ENCODE measurements around the gene CCDC154. TPM values are rescaled to one million over a fixed set of nuclear protein-coding genes. Genes with fewer than 3 reads are reported as not detected.

CCDC154 gene
- total RNA-seq, 1 donor from 2014 or later, result 1.9 TPM

DNA sequence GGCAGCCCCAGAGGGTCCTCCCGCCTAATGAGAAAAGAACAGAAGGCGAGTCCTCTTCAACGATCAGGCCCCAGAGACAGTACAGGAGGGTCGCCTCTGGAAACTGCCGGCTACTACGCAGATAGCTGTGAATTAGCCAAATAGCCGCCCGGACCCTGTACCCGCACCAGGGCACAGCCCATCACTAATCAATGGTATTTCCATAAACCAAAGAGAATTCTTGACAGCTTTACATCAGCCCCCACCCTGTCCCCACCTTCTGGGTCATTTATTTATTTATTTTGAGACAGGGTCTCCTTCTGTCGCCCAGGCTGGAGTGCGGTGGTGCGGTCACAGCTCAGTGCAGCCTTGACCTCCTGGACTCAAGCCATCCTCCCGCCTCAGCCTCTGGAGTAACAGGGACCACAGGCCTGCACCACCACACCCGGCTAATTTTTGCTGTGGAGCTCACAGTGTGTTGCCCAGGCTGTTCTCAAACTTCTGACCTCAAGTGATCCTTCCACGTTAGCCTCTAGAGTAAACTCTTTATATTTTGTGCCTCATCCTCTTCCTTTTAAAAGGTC is 31.3 kb upstream of the CCDC154 start:
- DNase-seq (ENCODE audit: low read depth, low spot score), result no peak

DNA sequence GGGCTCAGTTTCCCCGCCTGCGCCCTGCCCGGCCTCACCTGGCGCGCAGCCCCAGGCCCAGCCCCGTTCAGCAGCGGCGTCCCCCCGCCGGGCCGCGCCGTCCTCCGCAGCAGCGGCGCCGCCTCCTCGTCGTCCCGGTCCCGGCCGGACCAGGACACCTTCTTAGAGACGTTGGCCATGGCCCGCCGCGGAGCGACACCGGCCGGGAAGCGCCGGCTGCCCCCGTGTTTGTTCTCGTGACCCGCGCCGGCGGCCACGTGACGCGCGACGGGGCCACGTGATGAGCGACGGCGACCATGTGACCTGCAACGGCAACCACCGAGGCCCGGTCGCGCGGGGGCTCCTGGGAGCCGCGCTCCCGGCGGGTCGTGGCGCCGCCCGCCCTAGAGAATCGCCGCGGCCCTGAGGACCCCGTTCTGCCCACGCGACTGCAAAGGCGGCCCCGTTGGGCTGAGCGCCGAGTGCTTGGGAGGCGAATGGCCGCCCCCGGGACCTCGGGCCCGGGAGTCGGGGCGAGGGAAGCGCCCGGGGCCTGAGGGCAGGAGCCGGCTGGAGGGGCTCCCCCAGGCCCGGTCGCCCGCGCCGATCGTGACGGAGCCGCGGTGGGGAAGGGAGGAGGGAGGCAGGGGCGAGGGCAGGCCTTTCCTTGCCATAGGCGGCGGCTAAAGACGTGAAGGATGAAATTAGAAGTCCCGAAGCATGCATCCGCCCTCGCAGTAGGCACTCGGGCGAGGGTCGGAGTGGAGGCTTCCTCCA is 30.6 kb upstream of the CCDC154 start, which contains the start of gene CLCN7:
CLCN7 (minus strand) TSS at position 233 of the 756 bp plus-strand sequence; CDS start at position 179, 54 bp downstream.
- H3K4me1 Mint-ChIP-seq, result peaks cover 27% of the 10 kb centered on the region
- peak within 1 kb of the TSS; percentile 88 for H3K27ac Mint-ChIP-seq (ENCODE audit: unreplicated experiment)
- no peaks in the 10 kb centered on the region for H3K9me3 Mint-ChIP-seq
- H3K36me3 Mint-ChIP-seq (ENCODE audit: low read depth), result no peaks in the 10 kb centered on the region
- H3K27me3 Mint-ChIP-seq (ENCODE audit: low read depth), result peaks cover 6% of the 10 kb centered on the region
- peak within 1 kb of the TSS; percentile 91 for H3K4me3 Mint-ChIP-seq
- DNase-seq (ENCODE audit: low read depth, low spot score), result peak; percentile 78
- no peak for TF ChIP-seq CTCF (conservative IDR thresholded peaks at IDR 0.05)

More for the DNA sequence above, 31.3 kb upstream of the CCDC154 start:
- Mint-ChIP-seq H3K4me1 (peaks cover 23% of the 10 kb centered on the region), H3K4me3 (peak overlapping the region; percentile 91), H3K27ac (ENCODE audit: unreplicated experiment) (peak overlapping the region; percentile 88), H3K36me3 (ENCODE audit: low read depth) (no peaks in the 10 kb centered on the region), H3K27me3 (ENCODE audit: low read depth) (peaks cover 6% of the 10 kb centered on the region), H3K9me3 (no peaks in the 10 kb centered on the region)
- no peak for TF ChIP-seq CTCF (conservative IDR thresholded peaks at IDR 0.05)

DNA sequence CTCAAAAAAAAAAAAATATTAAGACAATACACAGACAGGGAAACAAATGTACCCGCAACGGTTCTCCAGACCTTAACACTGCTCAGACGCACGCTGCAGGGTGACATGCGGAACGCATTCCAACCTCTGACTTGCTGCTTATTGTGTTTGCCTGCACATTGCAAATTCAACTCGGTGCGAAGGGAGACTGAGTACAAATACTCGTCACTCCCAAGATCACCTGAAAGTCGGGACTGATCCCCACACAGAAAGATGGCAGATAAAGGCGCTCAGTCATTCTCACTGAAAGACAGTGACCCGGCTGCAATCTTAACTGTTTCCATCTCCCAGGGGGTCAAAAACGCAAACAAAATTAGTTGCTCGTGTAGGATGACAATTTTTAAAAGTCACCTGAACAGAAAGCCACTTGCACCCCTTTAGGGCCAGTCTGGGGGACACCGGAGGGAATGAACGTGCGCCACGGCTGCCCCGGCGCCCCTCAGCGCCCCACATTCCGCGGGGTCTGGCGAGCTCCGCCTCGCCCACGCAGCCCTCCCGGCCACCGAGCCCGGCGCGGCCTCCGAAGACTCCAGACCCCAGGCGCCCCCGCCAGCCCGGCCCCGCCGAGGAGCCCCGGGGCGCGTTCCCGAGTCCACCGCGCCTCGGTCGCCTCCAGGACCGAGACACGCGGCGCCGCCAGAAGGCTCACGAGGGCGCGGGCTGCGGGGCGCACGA is 29.9 kb upstream of the CCDC154 start:
- Mint-ChIP-seq H3K36me3 (ENCODE audit: low read depth) (no peaks in the 10 kb centered on the region), H3K4me3 (peak overlapping the region; percentile 82), H3K4me1 (peaks cover 27% of the 10 kb centered on the region), H3K27me3 (ENCODE audit: low read depth) (peaks cover 6% of the 10 kb centered on the region), H3K9me3 (no peaks in the 10 kb centered on the region), H3K27ac (ENCODE audit: unreplicated experiment) (peak overlapping the region; percentile 20)
- no peak for DNase-seq (ENCODE audit: low read depth, low spot score)
- no peak for TF ChIP-seq CTCF (conservative IDR thresholded peaks at IDR 0.05)

GRCh38 chr16:1472974-1473373 is 28.6 kb upstream of the CCDC154 start:
- H3K27me3 Mint-ChIP-seq (ENCODE audit: low read depth), result peaks cover 2% of the 10 kb centered on the region
- peaks cover 27% of the 10 kb centered on the region for H3K4me1 Mint-ChIP-seq
- H3K4me3 Mint-ChIP-seq, result peak overlapping the region; percentile 81
- H3K9me3 Mint-ChIP-seq, result no peaks in the 10 kb centered on the region
- no peak for TF ChIP-seq CTCF (conservative IDR thresholded peaks at IDR 0.05)
- no peaks in the 10 kb centered on the region for H3K36me3 Mint-ChIP-seq (ENCODE audit: low read depth)
- H3K27ac Mint-ChIP-seq (ENCODE audit: unreplicated experiment), result no peak overlapping the region
- DNase-seq (ENCODE audit: low read depth, low spot score), result no peak

DNA sequence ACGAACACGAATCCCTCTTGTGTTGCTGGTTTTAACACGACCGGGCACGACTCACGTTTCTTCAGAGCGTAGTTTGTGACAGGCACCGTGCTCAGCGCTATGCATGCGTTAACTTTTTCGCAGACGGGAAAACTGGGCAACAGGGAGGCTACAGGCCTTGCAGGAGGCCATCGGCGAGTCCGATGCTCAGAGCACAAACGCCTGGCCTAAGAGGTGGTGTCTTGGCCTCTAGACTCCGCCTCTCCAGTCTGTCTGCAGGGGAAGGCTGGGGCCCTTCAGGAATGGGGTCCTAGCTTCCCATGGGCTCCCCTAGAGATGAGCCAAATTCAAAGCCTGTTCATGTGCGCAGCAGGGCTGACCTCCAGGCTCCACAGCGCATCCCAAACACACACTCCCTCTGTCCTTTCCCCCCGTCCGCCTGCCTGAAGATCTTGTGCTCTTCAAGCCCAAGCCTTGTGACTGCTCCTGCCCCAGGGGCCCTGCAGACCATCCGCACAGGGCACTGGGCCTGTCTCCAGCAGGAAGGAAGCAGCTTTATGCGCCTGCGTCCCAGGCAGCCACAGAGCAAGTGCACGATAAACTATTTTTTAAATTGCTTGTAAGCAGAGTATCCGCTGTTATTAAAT is 27.3 kb upstream of the CCDC154 start:
- Mint-ChIP-seq H3K4me3 (peak overlapping the region; percentile 78), H3K27me3 (ENCODE audit: low read depth) (no peaks in the 10 kb centered on the region), H3K36me3 (ENCODE audit: low read depth) (no peaks in the 10 kb centered on the region), H3K4me1 (peaks cover 27% of the 10 kb centered on the region), H3K27ac (ENCODE audit: unreplicated experiment) (peak overlapping the region; percentile 19), H3K9me3 (no peaks in the 10 kb centered on the region)
- TF ChIP-seq CTCF (conservative IDR thresholded peaks at IDR 0.05), result no peak
- DNase-seq (ENCODE audit: low read depth, low spot score), result no peak
